ENCODE measurements around the gene SS18. TPM values are rescaled to one million over a fixed set of nuclear protein-coding genes. Genes with fewer than 3 reads are reported as not detected.

Gene SS18
- total and polyA plus RNA-seq, 4 donors: 32.2 to 153 (median 48.9) TPM

GRCh38 chr18:26085056-26085455 lies 5.4 kb downstream of the SS18 start:
- 94 to 95% methylated on average over 5 of the region's 5 CpGs for WGBS, 2 donors

GRCh38 chr18:26083099-26083498 lies 7.3 kb downstream of the SS18 start:
- peaks cover 0 to 12% (median 0%) of the 10 kb centered on the region in 5 donors for H3K4me1 ChIP-seq (ENCODE audit: control insufficient read depth in 5 of 5, insufficient read depth in 5 of 5, low read length in 5 of 5)
- H3K9me3 ChIP-seq (ENCODE audit: control insufficient read depth in 4 of 4, insufficient read depth in 3 of 4, low read length in 3 of 4): no peaks in the 10 kb centered on the region
- no peak overlapping the region for H3K9ac ChIP-seq (ENCODE audit: insufficient read depth in 1 of 2, low read length in 2 of 2)
- H3K27ac ChIP-seq (ENCODE audit: low read depth in 1 of 2, low read length in 1 of 2): no peak overlapping the region
- H3K27me3 ChIP-seq (ENCODE audit: control insufficient read depth in 3 of 3, insufficient read depth in 3 of 3, low read length in 2 of 3): no peaks in the 10 kb centered on the region
- peaks cover 2 to 34% (median 19%) of the 10 kb centered on the region in 4 donors for H3K36me3 ChIP-seq (ENCODE audit: control insufficient read depth in 4 of 4, insufficient read depth in 4 of 4, low read length in 4 of 4)
- no peak for ATAC-seq (ENCODE audit: insufficient read depth, low FRiP score)
- TF ChIP-seq, protein P1, sequence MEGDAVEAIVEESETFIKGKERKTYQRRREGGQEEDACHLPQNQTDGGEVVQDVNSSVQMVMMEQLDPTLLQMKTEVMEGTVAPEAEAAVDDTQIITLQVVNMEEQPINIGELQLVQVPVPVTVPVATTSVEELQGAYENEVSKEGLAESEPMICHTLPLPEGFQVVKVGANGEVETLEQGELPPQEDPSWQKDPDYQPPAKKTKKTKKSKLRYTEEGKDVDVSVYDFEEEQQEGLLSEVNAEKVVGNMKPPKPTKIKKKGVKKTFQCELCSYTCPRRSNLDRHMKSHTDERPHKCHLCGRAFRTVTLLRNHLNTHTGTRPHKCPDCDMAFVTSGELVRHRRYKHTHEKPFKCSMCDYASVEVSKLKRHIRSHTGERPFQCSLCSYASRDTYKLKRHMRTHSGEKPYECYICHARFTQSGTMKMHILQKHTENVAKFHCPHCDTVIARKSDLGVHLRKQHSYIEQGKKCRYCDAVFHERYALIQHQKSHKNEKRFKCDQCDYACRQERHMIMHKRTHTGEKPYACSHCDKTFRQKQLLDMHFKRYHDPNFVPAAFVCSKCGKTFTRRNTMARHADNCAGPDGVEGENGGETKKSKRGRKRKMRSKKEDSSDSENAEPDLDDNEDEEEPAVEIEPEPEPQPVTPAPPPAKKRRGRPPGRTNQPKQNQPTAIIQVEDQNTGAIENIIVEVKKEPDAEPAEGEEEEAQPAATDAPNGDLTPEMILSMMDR (IDR thresholded peaks at IDR 0.05; ENCODE audit: control extremely low read depth, extremely low read depth): no peak
- no peak overlapping the region for H3K4me3 ChIP-seq
- no peak for DNase-seq
- WGBS, 2 donors: 88 to 94% methylated on average over 3 of the region's 3 CpGs

More at GRCh38 chr18:26085056-26085455, 5.4 kb downstream of the SS18 start:
- ATAC-seq (ENCODE audit: insufficient read depth, low FRiP score) (no peak), DNase-seq (no peak)
- no peak overlapping the region for H3K9ac ChIP-seq (ENCODE audit: insufficient read depth in 1 of 2, low read length in 2 of 2)
- H3K27ac ChIP-seq (ENCODE audit: low read depth in 1 of 2, low read length in 1 of 2): no peak overlapping the region
- H3K27me3 ChIP-seq (ENCODE audit: control insufficient read depth in 3 of 3, insufficient read depth in 3 of 3, low read length in 2 of 3): no peaks in the 10 kb centered on the region
- H3K4me1 ChIP-seq (ENCODE audit: control insufficient read depth in 5 of 5, insufficient read depth in 5 of 5, low read length in 5 of 5): peaks cover 0 to 23% (median 2%) of the 10 kb centered on the region in 5 donors
- peaks cover 2 to 34% (median 16%) of the 10 kb centered on the region in 4 donors for H3K36me3 ChIP-seq (ENCODE audit: control insufficient read depth in 4 of 4, insufficient read depth in 4 of 4, low read length in 4 of 4)
- no peaks in the 10 kb centered on the region for H3K9me3 ChIP-seq (ENCODE audit: control insufficient read depth in 4 of 4, insufficient read depth in 3 of 4, low read length in 3 of 4)
- H3K4me3 ChIP-seq: no peak overlapping the region
- TF ChIP-seq, protein P1 (IDR thresholded peaks at IDR 0.05; ENCODE audit: control extremely low read depth, extremely low read depth): no peak

DNA sequence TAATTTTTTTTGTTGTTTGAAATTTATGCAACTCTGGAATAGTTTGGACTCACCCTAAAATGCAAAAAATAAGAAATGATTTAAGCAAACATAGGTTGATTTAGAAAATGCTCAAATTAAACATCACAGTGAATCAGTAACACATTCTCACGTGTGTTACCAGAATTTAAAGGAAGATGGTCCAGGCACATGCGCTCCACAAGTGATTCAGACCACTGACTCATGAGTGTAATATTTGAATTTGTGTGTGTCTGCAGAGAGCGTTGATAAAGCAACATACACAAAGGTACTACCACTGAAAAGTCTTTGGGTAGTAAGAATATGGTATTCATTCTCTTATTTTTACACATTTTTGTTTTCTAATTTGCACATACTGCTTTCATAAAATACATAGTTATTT lies 7.9 kb downstream of the SS18 start:
- H3K27me3 ChIP-seq (ENCODE audit: control insufficient read depth in 3 of 3, insufficient read depth in 3 of 3, low read length in 2 of 3): no peaks in the 10 kb centered on the region
- peaks cover 0 to 6% (median 0%) of the 10 kb centered on the region in 5 donors for H3K4me1 ChIP-seq (ENCODE audit: control insufficient read depth in 5 of 5, insufficient read depth in 5 of 5, low read length in 5 of 5)
- DNase-seq (no peak), ATAC-seq (ENCODE audit: insufficient read depth, low FRiP score) (no peak)
- TF ChIP-seq, protein P1 (IDR thresholded peaks at IDR 0.05; ENCODE audit: control extremely low read depth, extremely low read depth): no peak
- no peak overlapping the region for H3K9ac ChIP-seq (ENCODE audit: insufficient read depth in 1 of 2, low read length in 2 of 2)
- no peak overlapping the region for H3K4me3 ChIP-seq
- H3K36me3 ChIP-seq (ENCODE audit: control insufficient read depth in 4 of 4, insufficient read depth in 4 of 4, low read length in 4 of 4): peaks cover 2 to 34% (median 19%) of the 10 kb centered on the region in 4 donors
- no peak overlapping the region for H3K27ac ChIP-seq (ENCODE audit: low read depth in 1 of 2, low read length in 1 of 2)
- WGBS, 2 donors: 93 to 97% methylated on average over 3 of the region's 3 CpGs
- no peaks in the 10 kb centered on the region for H3K9me3 ChIP-seq (ENCODE audit: control insufficient read depth in 4 of 4, insufficient read depth in 3 of 4, low read length in 3 of 4)

DNA sequence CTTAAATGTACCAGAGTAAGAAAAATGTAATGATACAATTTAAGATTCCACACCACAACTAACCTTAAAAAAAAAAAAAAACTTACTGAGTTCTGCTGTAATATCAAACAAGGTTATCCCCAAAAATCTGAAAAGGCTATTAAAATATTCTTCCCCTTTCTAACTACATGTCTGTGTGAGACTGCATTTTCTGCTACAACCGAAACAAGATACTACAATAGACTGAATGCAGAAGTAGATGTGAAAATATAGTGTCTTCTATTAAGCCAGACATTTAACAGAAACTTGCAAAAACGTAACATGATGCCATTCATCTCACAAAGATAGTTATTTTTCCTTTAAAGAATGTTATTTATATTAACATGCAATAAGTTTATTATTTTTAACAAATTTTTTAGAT lies 16.2 kb downstream of the SS18 start:
- H3K36me3 ChIP-seq (ENCODE audit: control insufficient read depth in 4 of 4, insufficient read depth in 4 of 4, low read length in 4 of 4): peaks cover 4 to 38% (median 12%) of the 10 kb centered on the region in 4 donors
- H3K9ac ChIP-seq (ENCODE audit: insufficient read depth in 1 of 2, low read length in 2 of 2): no peak overlapping the region
- WGBS, 2 donors: 56 to 63% methylated on average over 2 of the region's 2 CpGs
- no peak overlapping the region for H3K27ac ChIP-seq (ENCODE audit: low read depth in 1 of 2, low read length in 1 of 2)
- DNase-seq (no peak), ATAC-seq (ENCODE audit: insufficient read depth, low FRiP score) (no peak)
- H3K4me3 ChIP-seq: no peak overlapping the region
- H3K4me1 ChIP-seq (ENCODE audit: control insufficient read depth in 5 of 5, insufficient read depth in 5 of 5, low read length in 5 of 5): peaks cover 0 to 6% (median 0%) of the 10 kb centered on the region in 5 donors
- no peaks in the 10 kb centered on the region for H3K27me3 ChIP-seq (ENCODE audit: control insufficient read depth in 3 of 3, insufficient read depth in 3 of 3, low read length in 2 of 3)
- H3K9me3 ChIP-seq (ENCODE audit: control insufficient read depth in 4 of 4, insufficient read depth in 3 of 4, low read length in 3 of 4): peaks cover 0 to 9% (median 4%) of the 10 kb centered on the region in 4 donors
- TF ChIP-seq, protein P1 (IDR thresholded peaks at IDR 0.05; ENCODE audit: control extremely low read depth, extremely low read depth): no peak

Data from lung (tissue), 12 donors.